NCI-H2029 (cell line): ENCODE results near the gene KIF11.
"Not testable (repeated sequence)": the region's sequence is repeated elsewhere in the genome, so short reads cannot be mapped to it uniquely, and the experiment has no call there.

Experiments
- DNase-seq: peaks from one replicate; lab custom pipeline; 2025; lab: John Stamatoyannopoulos, UW

KIF11 gene

DNA sequence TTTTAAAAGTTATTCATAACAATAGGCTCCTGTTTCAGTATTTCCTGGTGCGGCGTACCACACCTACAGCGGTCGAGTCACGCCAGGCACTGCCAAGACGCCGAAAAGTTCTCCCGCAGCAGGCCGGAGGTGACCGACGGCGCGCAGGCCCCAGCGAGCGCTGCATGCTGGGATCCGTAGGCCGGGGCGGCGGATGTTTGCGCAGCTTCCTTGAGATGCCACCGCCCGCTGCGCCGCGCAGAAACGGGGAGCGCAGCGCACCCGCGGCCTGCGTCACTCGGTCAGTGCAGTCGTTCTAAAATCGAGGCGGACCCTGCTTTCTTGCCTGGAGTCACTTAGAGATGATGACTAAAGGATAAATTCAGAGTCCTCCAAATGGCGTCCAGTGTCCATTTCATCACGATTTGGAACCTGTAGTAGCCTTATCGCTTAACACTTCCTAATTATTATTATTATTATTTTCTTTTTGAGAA, 1.3 kb upstream of the KIF11 start:
- peak; percentile 59 for DNase-seq

DNA sequence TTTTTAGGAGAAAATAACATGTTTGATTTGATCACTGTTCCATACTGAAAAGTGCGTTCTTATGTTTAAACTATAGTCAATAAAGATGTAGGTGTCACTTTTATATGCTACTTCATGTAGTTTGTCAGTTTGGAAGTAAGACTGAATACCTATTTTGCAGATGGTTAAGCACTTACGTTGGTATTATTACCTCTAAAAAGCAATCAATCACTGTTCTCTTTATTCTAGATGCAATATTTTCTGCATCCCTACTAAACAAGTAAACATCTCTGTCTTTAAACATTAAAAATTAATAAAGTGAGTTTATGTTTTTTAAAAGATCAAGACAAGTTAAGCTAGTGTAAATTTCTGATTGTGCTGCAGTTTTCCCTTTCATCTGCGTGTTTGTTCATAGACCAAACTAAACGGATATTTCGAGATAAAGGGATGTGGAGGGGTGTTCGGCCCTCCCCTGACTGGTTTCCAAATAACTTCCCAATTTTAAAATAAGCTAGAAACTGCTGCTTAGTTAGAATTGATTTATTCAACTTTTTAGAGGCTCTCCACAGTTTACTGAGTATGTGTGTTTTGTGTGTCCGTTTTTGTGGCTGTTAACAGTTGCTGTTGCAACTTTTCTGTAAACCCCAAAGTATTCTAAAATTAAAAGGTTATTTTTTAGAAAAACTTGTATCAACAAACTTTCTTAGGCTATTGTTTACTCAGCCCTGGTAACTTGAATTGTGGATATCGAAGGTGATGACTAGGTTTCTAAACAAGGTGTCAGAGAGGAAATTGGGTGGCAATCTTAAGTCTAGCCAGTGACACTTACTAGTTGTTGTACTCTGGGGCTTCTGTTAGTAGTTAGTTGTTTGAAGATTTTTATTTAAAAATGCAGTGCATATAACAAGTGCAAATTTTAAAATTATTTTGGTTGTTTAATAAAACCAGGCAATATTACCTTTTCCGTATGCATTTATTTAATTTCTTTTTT, 974 bp downstream of the KIF11 start:
- no peak for DNase-seq

DNA sequence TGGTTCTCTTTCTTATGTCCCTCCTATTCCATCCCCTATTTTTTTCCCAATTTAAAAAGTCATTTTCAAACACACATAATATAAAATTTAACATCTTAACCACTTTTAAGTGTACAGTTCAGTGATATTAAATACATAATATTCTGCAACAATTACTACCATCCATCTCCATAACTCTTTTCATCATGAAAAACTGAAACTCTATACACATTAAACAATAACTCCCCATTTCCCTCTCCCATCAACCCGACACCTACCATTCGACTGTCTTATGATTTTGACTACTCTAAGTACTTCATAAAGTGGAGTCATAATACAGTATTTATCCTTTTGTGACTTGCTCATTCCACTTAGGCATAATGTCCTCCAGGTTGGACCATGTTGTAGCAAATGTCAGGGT, 2.6 kb downstream of the KIF11 start:
- DNase-seq, result no peak

- DNase-seq, result no peak
These were observed 5.4 kb downstream of the KIF11 start for GRCh38 chr10:92598321-92598720.

- no peak for DNase-seq
These were observed 11.9 kb downstream of the KIF11 start for GRCh38 chr10:92604841-92605240.

DNA sequence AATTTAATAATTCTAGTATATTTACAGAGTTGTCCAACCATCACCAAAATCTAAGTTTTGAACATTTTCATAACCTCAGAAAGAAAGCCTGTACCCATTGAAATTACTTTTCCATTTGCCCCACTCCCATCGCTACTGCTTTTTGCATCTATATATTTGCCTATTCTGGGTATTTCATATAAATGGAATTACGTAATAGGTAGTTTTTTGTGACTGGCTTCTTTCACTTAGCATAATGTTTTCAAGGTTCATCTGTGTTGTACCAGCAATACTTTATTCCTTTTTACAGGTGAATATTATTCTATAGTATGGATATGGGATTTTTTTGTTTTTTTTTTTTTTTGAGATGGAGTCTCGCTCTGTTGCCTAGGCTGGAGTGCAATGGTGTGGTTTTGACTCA, 22.6 kb downstream of the KIF11 start:
- DNase-seq, result no peak

DNA sequence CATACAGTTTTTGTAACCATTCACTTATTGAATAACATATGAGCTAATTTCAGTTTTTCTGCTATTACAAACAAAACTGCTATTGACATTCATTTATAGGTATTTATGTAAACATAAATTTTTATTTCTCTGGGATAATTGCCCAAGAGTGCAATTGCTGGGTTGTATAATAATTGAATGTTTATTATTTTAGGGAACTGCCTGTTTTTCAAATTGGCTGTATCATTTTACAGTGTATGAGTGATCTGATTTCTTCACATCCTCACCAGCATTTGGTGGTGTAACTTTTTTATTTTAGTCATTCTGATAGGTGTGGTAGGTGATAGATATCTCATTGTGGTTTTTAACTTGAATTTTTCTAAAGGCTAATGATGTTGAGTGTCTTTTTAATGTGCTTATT, 26.4 kb downstream of the KIF11 start:
- DNase-seq, result no peak

DNA sequence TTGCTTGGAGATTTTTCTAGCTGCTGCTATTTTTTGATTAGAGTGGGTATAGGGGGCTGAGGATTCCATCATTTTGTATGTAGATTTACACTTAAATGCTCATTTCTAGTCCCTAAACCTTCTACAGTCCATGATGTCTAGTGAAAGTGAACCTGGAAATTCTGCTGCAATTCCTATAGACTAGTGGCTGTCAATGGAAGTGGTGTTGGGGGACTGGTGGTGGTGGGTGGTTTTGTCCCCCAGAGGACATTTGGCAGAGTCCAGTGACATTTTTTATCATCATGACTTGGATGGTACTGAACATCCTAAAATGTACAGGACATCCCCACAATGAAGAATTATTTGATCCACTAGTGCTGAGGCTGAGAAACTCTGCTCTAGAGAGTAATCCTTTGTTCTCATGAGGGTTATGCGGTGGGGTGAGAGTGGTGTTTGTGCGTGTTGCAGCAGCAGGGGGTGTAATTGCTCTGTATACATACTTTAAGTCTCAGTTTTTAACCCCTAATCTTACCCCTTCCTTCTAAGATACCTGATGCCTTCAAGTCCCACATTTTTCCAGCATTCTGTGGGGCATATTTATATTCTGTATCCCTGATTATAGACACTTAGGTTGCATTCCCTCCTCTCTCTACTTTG, 35.0 kb downstream of the KIF11 start:
- DNase-seq, result no peak

DNA sequence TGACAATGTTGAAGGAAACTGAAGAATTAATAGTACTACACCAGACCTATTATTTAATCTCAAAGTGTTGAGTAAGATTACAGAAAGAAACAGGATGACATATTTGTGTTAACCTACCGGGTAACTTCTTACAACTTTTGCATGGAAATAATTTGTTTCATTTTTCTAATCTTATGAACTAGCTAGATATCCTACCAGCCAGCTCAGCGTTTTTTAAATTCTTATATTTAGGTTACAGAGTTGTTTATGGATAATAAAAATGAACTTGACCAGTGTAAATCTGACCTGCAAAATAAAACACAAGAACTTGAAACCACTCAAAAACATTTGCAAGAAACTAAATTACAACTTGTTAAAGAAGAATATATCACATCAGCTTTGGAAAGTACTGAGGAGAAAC, 37.0 kb downstream of the KIF11 start:
- DNase-seq, result no peak

GRCh38 chr10:92638037-92638436, 45.1 kb downstream of the KIF11 start:
- DNase-seq, result no peak

- no peak for DNase-seq
These were observed 47.2 kb downstream of the KIF11 start for GRCh38 chr10:92640107-92640506.

DNA sequence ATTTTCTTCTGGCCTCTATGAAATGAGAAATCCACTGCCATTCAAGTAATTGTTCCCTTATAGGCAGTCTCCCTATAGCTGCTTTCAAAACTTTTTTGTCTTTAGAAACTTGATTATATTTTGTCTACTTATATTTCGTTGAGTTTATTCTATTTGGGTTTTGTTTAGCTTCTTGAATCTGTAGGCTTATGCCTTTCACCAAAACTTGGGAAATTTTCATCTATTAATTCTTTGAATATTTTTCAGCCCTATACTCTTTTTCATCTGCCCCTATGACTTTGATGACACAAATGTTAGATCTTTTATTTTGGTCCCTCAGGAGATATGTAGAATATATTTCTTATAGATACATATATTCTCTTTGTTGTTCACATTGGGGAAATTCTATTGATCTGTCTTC, 48.6 kb downstream of the KIF11 start:
- no peak for DNase-seq

DNA sequence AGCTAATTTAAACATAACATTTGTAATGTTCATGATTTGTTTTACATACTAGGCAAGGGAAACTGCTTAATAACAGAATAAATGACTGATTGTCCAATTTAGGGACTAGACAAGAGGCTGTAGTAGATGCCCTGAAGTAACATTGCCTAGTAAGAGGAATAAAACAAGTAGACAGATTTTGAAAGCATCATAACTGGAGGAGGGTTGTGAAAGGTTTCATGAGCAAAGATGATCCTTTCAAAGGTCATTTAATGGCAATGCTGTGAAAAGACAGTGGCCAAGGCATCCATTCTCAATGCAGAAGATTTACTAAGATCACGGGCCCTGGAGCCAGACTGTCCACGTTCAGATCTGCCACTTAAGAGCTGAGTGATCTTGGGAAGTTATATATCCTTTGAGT, 52.0 kb downstream of the KIF11 start:
- DNase-seq, result no peak

GRCh38 chr10:92650864-92651263, 57.9 kb downstream of the KIF11 start:
- DNase-seq, result not testable (repeated sequence)

DNA sequence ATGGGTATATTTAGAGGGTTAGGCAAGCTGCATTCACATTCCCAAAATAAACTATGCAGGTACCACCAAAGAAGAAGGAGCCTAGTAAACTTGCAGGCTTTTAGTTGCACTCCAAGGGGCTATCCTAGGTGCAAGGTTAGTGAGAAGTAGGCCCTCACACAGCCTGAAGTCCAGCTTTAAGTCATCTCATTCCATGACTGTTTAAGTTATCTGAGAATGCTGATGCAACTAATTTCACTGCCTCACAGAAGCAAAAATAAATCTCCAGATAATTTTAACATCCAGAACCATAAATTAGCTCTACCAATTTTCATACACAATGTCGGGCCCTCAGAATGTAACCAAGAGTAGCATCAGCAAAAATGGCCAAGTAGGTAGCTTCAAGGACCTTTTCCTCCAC, 62.5 kb downstream of the KIF11 start:
- DNase-seq, result no peak

DNA sequence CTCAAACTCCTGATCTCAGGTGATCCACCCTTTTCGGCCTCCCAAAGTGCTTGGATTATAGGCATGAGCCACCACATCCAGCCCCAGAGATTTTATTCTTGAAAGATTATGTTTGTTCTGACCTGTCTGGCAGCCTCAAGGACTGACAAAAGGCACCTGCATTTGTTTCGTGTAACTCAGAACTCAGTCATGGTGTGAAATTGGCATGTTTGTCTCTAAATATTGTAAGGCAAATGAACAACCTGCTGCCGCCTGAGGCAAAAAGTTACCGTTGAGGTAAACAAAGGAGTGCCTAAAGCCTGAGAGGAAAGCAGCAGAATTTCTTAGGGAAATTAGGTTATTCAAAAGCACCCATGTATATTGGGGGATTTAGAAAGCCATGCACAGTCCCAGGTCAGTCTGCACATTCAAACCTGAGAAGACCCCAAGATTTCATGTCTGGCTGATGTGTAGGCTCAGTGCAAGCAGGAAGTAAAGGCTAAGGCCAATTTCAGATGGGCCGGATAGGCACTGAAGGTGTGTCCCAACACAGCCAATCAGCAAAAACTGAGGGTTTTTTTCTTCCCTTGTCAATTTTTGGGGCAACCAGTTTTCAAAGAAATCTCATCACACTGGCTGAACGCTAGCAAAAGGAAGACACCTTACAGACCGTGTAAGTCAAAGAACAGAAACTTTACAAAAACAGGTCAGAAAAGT, 63.5 kb downstream of the KIF11 start:
- no peak for DNase-seq

GRCh38 chr10:92657024-92657423, 64.1 kb downstream of the KIF11 start:
- no peak for DNase-seq

- no peak for DNase-seq
These were observed 69.9 kb downstream of the KIF11 start for GRCh38 chr10:92662848-92663247.

DNA sequence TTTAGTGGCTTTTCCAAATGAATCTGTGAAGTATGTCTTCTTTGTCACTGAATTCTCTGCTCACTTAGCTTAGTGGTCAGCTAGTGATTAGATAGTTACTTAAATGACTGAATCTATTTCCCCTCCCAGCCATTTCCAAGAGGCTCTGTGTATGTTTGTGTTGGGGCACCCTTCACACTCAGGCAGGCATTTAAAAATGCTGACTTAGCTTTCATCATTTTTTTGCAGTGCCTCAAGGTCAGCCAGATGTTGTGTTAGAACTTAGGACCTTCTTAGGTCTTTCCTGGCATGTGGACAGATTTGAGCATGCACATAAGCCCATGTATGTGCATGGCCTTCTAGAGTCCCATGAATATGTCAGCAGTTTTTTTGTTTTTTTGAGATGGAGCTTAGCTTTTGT, 71.4 kb downstream of the KIF11 start:
- DNase-seq, result no peak

- no peak for DNase-seq
These were observed 74.1 kb downstream of the KIF11 start for GRCh38 chr10:92667078-92667477.

DNA sequence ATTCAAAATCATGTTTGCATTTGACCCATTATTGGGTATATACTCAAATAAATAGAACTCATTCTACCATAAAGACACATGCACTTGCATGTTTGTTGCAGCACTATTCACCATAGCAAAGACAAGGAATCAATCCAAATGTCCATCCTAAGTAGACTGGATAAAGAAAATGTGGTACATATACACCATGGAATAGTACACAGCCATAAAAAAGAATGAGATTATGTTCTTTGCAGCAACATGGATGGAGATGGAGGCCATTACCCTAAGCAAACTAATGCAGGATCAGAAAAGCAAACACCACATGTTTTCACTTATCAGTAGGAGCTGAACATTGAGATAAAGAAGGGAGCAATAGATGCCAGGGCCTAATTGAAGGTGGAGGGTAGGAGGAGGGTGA, 84.8 kb downstream of the KIF11 start:
- DNase-seq, result no peak

DNA sequence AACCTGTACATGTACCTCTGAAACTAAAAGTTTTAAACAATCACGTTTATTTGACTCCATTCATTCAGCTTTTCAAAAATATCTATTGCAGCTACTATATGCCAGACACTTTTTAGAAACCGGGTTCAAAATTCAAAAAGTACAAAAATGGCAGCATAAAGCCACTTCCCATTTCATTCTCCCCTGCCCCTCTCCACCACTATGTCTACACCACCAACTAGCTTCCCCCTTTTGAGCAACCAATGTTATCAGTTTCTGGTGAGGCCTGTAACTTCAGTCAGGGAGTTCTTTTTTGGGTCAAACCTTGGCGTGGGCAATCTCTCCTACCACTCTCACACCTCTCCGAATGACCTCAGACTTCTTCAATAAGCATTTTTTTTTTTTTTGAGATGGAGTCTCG, 85.3 kb downstream of the KIF11 start:
- DNase-seq, result no peak
